Epithelial cell of esophagus (primary cell): ENCODE results near the gene COL4A2.

Experiments
- DNase-seq: peaks from one replicate; pipeline ENCODE4 v3.0.0; 2010; ENCODE audit warnings: low read depth
- H3K4me3 ChIP-seq: 2 replicates; pipeline ENCODE4 v1.5.1; 2011; ENCODE audit warnings: mild to moderate bottlenecking, low read length, control low read depth
- CTCF ChIP-seq: IDR thresholded peaks from 2 replicates; pipeline ENCODE4 v1.5.1; 2011; ENCODE audit warnings: low read depth, mild to moderate bottlenecking, low read length, control low read depth, inconsistent platforms; ENCODE audit not compliant: insufficient read depth; ENCODE audit errors: missing control alignments

COL4A2 gene

DNA sequence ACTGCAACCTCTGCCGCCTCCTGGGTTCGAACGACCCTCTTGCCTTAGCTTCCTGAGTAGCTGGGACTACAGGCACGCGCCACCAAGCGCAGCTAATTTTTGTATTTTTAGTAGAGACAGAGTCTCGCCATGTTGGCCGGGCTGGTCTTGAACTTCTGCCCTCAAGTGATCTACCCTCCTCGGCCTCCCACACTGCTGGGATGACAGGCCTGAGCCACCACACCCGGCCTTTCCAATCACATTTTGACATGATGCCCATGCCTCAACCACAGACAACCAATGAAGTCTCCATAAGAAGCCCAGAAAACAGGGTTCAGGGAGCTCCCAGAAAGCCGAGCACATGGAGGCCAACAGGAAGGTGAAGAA, 242.7 kb downstream of the COL4A2 start:
- DNase-seq = no peak
- no peak overlapping the region for H3K4me3 ChIP-seq
- no peak for TF ChIP-seq CTCF

- H3K4me3 ChIP-seq = no peak overlapping the region
- TF ChIP-seq CTCF = no peak
- DNase-seq = no peak
Observed at GRCh38 chr13:110551284-110551683, 244.2 kb downstream of the COL4A2 start.

- no peak for TF ChIP-seq CTCF
- H3K4me3 ChIP-seq = no peak overlapping the region
- no peak for DNase-seq
Observed at GRCh38 chr13:110552767-110553166, 245.7 kb downstream of the COL4A2 start.

DNA sequence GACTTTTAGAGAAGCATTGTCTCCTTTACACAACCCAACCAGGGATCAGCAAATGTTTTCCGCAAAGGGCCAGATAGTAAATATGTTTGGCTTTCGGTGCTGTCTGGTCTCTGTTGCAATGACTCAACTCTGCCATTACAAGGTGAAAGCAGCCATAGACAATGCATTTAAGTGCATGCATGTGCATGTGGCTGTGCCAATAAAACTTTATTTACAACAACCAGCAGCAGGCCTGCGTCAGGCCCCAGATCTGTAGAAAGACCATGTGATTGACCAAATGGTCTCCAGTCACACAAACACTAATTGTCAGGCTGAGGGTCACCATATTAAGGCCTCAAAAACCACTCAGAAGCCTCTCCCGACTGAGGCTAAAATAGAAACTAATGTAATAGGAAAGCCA, 246.3 kb downstream of the COL4A2 start:
- H3K4me3 ChIP-seq = no peak overlapping the region
- no peak for TF ChIP-seq CTCF
- DNase-seq = no peak

DNA sequence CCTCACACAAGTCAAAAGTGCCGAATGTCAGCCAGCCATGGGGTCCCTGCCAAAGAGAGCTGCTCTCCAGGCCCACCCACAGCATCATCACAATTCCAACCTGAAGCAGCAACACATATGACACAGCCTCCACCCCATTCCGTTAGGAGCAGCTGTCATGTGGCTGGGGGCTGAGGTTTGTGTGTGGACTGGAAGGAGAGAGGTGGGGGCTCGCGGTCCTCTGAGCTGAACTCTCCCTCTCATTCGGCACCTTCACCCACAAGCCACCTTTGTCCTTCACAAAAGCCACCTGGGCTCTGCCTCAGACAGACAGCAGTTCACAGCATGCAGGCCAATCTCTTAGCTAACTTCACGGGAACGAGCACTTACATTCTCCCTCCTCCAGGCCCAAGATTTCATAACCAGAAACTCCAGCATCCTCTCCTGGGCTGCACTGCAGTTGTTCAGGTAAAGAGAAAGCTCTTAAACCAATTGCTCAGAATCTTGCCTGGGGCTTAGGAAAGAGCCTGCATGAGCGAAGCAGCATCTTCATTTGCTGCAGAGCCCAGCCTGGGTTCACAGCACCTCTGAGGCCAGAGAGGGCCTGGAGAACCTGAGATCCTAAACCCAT, 247.2 kb downstream of the COL4A2 start:
- no peak for TF ChIP-seq CTCF
- DNase-seq = no peak
- H3K4me3 ChIP-seq = no peak overlapping the region

- no peak for DNase-seq
- no peak overlapping the region for H3K4me3 ChIP-seq
- no peak for TF ChIP-seq CTCF
Observed at GRCh38 chr13:110554946-110555345, 247.9 kb downstream of the COL4A2 start.

GRCh38 chr13:110555601-110556223, 248.6 kb downstream of the COL4A2 start:
- no peak overlapping the region for H3K4me3 ChIP-seq
- no peak for TF ChIP-seq CTCF
- DNase-seq = no peak
